GM23338 (cell line): ENCODE measurements around the gene BSND. TPM values are rescaled to one million over a fixed set of nuclear protein-coding genes. Genes with fewer than 3 reads are reported as not detected.

Source experiments
- ATAC-seq: fragments of 200-7000 bp; cut with Tn5 transposase; 3 replicates; pipeline ENCODE4 v1.9.1; 2020
- DNase-seq: peaks from one replicate; pipeline ENCODE4 v3.0.0-alpha.2; 2015; ENCODE audit warnings: low spot score
- H2AFZ ChIP-seq: fragments of 200-600 bp; sonication (generic); 2 replicates; pipeline ENCODE4 v1.8.0; 2016; ENCODE audit warnings: antibody characterized with exemption, mild to moderate bottlenecking, moderate library complexity
- H3F3A ChIP-seq: fragments of 200-600 bp; sonication (generic); replicated peaks from 2 replicates; pipeline ENCODE4 v1.8.0; 2017; ENCODE audit warnings: antibody characterized with exemption, mixed run types, low read depth
- H3K27ac ChIP-seq: fragments of 200-600 bp; sonication (generic); 2 replicates; pipeline ENCODE4 v1.6.1; 2016; ENCODE audit warnings: low read depth
- H3K27me3 ChIP-seq: fragments of 200-600 bp; sonication (generic); 2 replicates; pipeline ENCODE4 v1.8.0; 2016; ENCODE audit warnings: mild to moderate bottlenecking, mixed run types, moderate library complexity; ENCODE audit not compliant: insufficient read depth
- H3K36me3 ChIP-seq: fragments of 200-600 bp; sonication (generic); 2 replicates; pipeline ENCODE4 v1.8.0; 2016; ENCODE audit warnings: mild to moderate bottlenecking; ENCODE audit not compliant: insufficient read depth
- H3K4me1 ChIP-seq: fragments of 200-600 bp; sonication (generic); 2 replicates; pipeline ENCODE4 v1.8.0; 2016; ENCODE audit warnings: mild to moderate bottlenecking, moderate library complexity; ENCODE audit not compliant: insufficient read depth
- H3K4me2 ChIP-seq: fragments of 200-600 bp; sonication (generic); 2 replicates; pipeline ENCODE4 v1.7.1; 2017; ENCODE audit warnings: mixed run types
- H3K4me3 ChIP-seq: fragments of 200-600 bp; sonication (generic); 2 replicates; pipeline ENCODE4 v1.6.1; 2016; ENCODE audit warnings: mixed run types
- H3K79me2 ChIP-seq: fragments of 200-600 bp; sonication (generic); replicated peaks from 2 replicates; pipeline ENCODE4 v1.8.0; 2017; ENCODE audit warnings: mild to moderate bottlenecking; ENCODE audit not compliant: insufficient read depth
- H3K9me2 ChIP-seq: fragments of 200-600 bp; sonication (generic); 2 replicates; pipeline ENCODE4 v1.8.0; 2017; ENCODE audit not compliant: insufficient read depth
- H4K20me1 ChIP-seq: fragments of 200-600 bp; sonication (generic); replicated peaks from 2 replicates; pipeline ENCODE4 v1.8.0; 2017; ENCODE audit warnings: mild to moderate bottlenecking; ENCODE audit not compliant: insufficient read depth
- H3K27ac Mint-ChIP-seq: 2 replicates; pipeline ENCODE4 v1.8.0; 2020; ENCODE audit warnings: inconsistent platforms, mild to moderate bottlenecking, moderate library complexity, mixed read lengths
- H3K27me3 Mint-ChIP-seq: 3 replicates; pipeline ENCODE4 v1.8.0; 2022; ENCODE audit warnings: low read depth, mild to moderate bottlenecking, moderate library complexity, mixed read lengths, inconsistent platforms; ENCODE audit not compliant: insufficient read depth, poor library complexity
- H3K36me3 Mint-ChIP-seq: 3 replicates; pipeline ENCODE4 v1.8.0; 2021; ENCODE audit warnings: low read depth, mild to moderate bottlenecking, inconsistent platforms, moderate library complexity, mixed read lengths
- H3K4me1 Mint-ChIP-seq: 3 replicates; pipeline ENCODE4 v1.8.0; 2020; ENCODE audit warnings: mild to moderate bottlenecking, inconsistent platforms, mixed read lengths
- H3K4me3 Mint-ChIP-seq: 3 replicates; pipeline ENCODE4 v1.8.0; 2021; ENCODE audit warnings: moderate library complexity, mild to moderate bottlenecking, inconsistent platforms, mixed read lengths
- H3K9me3 Mint-ChIP-seq: 3 replicates; pipeline ENCODE4 v1.8.0; 2020; ENCODE audit warnings: moderate library complexity, mild to moderate bottlenecking, inconsistent platforms, mixed read lengths
- CREB1 ChIP-seq: fragments of 250-450 bp; sonication (Bioruptor Pico); IDR thresholded peaks from 2 replicates; pipeline ENCODE4 v1.5.0; 2020; ENCODE audit warnings: low read depth, mild to moderate bottlenecking, moderate library complexity
- EZH2 ChIP-seq: fragments of 200-600 bp; sonication (generic); IDR thresholded peaks from one replicate; pipeline ENCODE4 v1.8.0; 2017; ENCODE audit warnings: antibody characterized with exemption, mild to moderate bottlenecking, low read depth; ENCODE audit not compliant: unreplicated experiment
- EZH2phosphoT487 ChIP-seq: fragments of 200-600 bp; sonication (generic); IDR thresholded peaks from one replicate; pipeline ENCODE4 v1.8.1; 2018; ENCODE audit warnings: antibody characterized with exemption; ENCODE audit not compliant: unreplicated experiment
- JUNB ChIP-seq: IDR thresholded peaks from one replicate; pipeline ENCODE4 v1.6.1; 2016; ENCODE audit warnings: antibody characterized with exemption; ENCODE audit not compliant: unreplicated experiment
- POLR2AphosphoS5 ChIP-seq: IDR thresholded peaks from 2 replicates; pipeline ENCODE4 v1.6.1; 2016; ENCODE audit warnings: antibody characterized with exemption, low read depth
- STAT1 ChIP-seq: IDR thresholded peaks from one replicate; pipeline ENCODE4 v1.6.1; 2016; ENCODE audit warnings: antibody characterized with exemption; ENCODE audit not compliant: unreplicated experiment
- ZNF114 ChIP-seq: fragments of 250-450 bp; sonication (Bioruptor Pico); IDR thresholded peaks from 2 replicates; pipeline ENCODE4 v1.5.0; 2020; ENCODE audit warnings: mild to moderate bottlenecking, moderate library complexity
- ZNF331 ChIP-seq: fragments of 250-450 bp; sonication (Bioruptor Pico); IDR thresholded peaks from 2 replicates; pipeline ENCODE4 v1.5.0; 2020; ENCODE audit warnings: low read depth, mild to moderate bottlenecking, moderate library complexity
- polyA plus RNA-seq: library from polyadenylated mRNA; unstranded; fragments of >200 nt; fragmentation: Nextera tagmentation; extraction: Ambion mirVana; gene quantifications from 2 replicates; pipeline ENCODE4 v1.2.1, GENCODE V29; 2016
- total RNA-seq: library from RNA; depleted of rRNA; stranded (reverse); fragments of >200 nt; shearing (Covaris generic); gene quantifications from 2 replicates; pipeline ENCODE4 v1.2.3, GENCODE V29; 2014
- TF ChIP-seq, protein P1 (sequence below), 2 experiments: fragments of 200-600 bp in 1 of 2; sonication (generic) in 1 of 2; conservative IDR thresholded peaks; 2 replicates each; pipeline versions ENCODE4 v1.5.1 to v1.6.1; 2016 to 2017; ENCODE audit warnings: antibody characterized with exemption in 2 of 2, low read depth in 2 of 2, mild to moderate bottlenecking in 2 of 2, moderate library complexity in 1 of 2
- TF ChIP-seq, protein P2 (sequence below): IDR thresholded peaks from 2 replicates; pipeline ENCODE4 v1.6.1; 2016; ENCODE audit warnings: antibody characterized with exemption
- TF ChIP-seq, protein P3 (sequence below): fragments of 250-450 bp; sonication (Bioruptor Pico); IDR thresholded peaks from 2 replicates; pipeline ENCODE4 v1.5.0; 2020; ENCODE audit warnings: mild to moderate bottlenecking, moderate library complexity
- TF ChIP-seq, protein P4 (sequence below): IDR thresholded peaks from one replicate; pipeline ENCODE4 v1.6.1; 2018; ENCODE audit warnings: antibody characterized with exemption; ENCODE audit not compliant: unreplicated experiment

The BSND gene
- total and polyA plus RNA-seq, 2 experiments from 2014 or later = 0.55 to 1.4 TPM

DNA sequence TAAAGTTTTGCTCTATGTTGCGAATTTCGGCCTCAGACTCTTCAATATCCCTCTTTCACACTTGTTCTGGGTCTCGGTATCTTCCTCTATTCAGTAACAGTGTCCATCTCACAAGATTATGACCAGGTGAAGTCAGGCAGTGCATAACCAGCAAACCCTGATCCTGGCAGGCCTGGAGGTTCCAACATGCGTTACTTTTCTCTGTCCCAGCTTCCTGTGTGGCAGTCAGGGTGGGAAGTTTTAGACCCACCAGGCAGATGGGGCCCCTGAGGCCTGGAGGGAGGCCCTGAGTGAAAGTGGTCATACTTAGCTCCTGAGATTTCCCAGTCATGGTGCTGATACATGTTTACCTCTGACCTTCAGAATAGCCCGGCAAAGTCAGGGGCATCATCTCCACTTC is 13.2 kb upstream of the BSND start:
- Histone ChIP-seq H3K4me3 (no peak overlapping the region), H3K4me2 (no peak overlapping the region), H3K4me1 (peaks cover 12% of the 10 kb centered on the region), H2AFZ (no peak overlapping the region), H3K27ac (no peak overlapping the region), H3K36me3 (no peaks in the 10 kb centered on the region), H3F3A (no peaks in the 10 kb centered on the region), H3K79me2 (no peaks in the 10 kb centered on the region), H3K27me3 (peaks cover 10% of the 10 kb centered on the region), H3K9me2 (no peaks in the 10 kb centered on the region), H4K20me1 (no peaks in the 10 kb centered on the region)
- no peak for DNase-seq
- Mint-ChIP-seq H3K9me3 (no peaks in the 10 kb centered on the region), H3K27me3 (peaks cover 16% of the 10 kb centered on the region), H3K4me1 (peaks cover 16% of the 10 kb centered on the region), H3K4me3 (no peak overlapping the region), H3K27ac (no peak overlapping the region), H3K36me3 (no peaks in the 10 kb centered on the region)
- TF ChIP-seq CREB1 = no peak
- no peak for TF ChIP-seq JUNB
- no peak for TF ChIP-seq EZH2phosphoT487
- TF ChIP-seq EZH2 = no peak
- TF ChIP-seq STAT1 = no peak
- no peak for TF ChIP-seq POLR2AphosphoS5
- TF ChIP-seq ZNF114 (CRISPR knock-in tag) = no peak
- TF ChIP-seq, protein P1, sequence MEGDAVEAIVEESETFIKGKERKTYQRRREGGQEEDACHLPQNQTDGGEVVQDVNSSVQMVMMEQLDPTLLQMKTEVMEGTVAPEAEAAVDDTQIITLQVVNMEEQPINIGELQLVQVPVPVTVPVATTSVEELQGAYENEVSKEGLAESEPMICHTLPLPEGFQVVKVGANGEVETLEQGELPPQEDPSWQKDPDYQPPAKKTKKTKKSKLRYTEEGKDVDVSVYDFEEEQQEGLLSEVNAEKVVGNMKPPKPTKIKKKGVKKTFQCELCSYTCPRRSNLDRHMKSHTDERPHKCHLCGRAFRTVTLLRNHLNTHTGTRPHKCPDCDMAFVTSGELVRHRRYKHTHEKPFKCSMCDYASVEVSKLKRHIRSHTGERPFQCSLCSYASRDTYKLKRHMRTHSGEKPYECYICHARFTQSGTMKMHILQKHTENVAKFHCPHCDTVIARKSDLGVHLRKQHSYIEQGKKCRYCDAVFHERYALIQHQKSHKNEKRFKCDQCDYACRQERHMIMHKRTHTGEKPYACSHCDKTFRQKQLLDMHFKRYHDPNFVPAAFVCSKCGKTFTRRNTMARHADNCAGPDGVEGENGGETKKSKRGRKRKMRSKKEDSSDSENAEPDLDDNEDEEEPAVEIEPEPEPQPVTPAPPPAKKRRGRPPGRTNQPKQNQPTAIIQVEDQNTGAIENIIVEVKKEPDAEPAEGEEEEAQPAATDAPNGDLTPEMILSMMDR (conservative IDR thresholded peaks at IDR 0.05; ENCODE audit: low read depth in 2 of 2) = no peak
- no peak for TF ChIP-seq ZNF331
- TF ChIP-seq, protein P2, sequence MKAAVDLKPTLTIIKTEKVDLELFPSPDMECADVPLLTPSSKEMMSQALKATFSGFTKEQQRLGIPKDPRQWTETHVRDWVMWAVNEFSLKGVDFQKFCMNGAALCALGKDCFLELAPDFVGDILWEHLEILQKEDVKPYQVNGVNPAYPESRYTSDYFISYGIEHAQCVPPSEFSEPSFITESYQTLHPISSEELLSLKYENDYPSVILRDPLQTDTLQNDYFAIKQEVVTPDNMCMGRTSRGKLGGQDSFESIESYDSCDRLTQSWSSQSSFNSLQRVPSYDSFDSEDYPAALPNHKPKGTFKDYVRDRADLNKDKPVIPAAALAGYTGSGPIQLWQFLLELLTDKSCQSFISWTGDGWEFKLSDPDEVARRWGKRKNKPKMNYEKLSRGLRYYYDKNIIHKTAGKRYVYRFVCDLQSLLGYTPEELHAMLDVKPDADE = no peak
- TF ChIP-seq, protein P3, sequence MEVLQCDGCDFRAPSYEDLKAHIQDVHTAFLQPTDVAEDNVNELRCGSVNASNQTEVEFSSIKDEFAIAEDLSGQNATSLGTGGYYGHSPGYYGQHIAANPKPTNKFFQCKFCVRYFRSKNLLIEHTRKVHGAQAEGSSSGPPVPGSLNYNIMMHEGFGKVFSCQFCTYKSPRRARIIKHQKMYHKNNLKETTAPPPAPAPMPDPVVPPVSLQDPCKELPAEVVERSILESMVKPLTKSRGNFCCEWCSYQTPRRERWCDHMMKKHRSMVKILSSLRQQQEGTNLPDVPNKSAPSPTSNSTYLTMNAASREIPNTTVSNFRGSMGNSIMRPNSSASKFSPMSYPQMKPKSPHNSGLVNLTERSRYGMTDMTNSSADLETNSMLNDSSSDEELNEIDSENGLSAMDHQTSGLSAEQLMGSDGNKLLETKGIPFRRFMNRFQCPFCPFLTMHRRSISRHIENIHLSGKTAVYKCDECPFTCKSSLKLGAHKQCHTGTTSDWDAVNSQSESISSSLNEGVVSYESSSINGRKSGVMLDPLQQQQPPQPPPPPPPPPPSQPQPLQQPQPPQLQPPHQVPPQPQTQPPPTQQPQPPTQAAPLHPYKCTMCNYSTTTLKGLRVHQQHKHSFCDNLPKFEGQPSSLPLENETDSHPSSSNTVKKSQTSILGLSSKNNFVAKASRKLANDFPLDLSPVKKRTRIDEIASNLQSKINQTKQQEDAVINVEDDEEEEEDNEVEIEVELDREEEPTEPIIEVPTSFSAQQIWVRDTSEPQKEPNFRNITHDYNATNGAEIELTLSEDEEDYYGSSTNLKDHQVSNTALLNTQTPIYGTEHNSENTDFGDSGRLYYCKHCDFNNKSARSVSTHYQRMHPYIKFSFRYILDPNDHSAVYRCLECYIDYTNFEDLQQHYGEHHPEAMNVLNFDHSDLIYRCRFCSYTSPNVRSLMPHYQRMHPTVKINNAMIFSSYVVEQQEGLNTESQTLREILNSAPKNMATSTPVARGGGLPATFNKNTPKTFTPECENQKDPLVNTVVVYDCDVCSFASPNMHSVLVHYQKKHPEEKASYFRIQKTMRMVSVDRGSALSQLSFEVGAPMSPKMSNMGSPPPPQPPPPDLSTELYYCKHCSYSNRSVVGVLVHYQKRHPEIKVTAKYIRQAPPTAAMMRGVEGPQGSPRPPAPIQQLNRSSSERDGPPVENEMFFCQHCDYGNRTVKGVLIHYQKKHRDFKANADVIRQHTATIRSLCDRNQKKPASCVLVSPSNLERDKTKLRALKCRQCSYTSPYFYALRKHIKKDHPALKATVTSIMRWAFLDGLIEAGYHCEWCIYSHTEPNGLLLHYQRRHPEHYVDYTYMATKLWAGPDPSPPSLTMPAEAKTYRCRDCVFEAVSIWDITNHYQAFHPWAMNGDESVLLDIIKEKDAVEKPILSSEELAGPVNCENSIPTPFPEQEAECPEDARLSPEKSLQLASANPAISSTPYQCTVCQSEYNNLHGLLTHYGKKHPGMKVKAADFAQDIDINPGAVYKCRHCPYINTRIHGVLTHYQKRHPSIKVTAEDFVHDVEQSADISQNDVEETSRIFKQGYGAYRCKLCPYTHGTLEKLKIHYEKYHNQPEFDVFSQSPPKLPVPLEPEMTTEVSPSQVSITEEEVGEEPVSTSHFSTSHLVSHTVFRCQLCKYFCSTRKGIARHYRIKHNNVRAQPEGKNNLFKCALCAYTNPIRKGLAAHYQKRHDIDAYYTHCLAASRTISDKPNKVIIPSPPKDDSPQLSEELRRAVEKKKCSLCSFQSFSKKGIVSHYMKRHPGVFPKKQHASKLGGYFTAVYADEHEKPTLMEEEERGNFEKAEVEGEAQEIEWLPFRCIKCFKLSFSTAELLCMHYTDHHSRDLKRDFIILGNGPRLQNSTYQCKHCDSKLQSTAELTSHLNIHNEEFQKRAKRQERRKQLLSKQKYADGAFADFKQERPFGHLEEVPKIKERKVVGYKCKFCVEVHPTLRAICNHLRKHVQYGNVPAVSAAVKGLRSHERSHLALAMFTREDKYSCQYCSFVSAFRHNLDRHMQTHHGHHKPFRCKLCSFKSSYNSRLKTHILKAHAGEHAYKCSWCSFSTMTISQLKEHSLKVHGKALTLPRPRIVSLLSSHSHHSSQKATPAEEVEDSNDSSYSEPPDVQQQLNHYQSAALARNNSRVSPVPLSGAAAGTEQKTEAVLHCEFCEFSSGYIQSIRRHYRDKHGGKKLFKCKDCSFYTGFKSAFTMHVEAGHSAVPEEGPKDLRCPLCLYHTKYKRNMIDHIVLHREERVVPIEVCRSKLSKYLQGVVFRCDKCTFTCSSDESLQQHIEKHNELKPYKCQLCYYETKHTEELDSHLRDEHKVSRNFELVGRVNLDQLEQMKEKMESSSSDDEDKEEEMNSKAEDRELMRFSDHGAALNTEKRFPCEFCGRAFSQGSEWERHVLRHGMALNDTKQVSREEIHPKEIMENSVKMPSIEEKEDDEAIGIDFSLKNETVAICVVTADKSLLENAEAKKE (CRISPR knock-in tag) = no peak
- TF ChIP-seq, protein P4, sequence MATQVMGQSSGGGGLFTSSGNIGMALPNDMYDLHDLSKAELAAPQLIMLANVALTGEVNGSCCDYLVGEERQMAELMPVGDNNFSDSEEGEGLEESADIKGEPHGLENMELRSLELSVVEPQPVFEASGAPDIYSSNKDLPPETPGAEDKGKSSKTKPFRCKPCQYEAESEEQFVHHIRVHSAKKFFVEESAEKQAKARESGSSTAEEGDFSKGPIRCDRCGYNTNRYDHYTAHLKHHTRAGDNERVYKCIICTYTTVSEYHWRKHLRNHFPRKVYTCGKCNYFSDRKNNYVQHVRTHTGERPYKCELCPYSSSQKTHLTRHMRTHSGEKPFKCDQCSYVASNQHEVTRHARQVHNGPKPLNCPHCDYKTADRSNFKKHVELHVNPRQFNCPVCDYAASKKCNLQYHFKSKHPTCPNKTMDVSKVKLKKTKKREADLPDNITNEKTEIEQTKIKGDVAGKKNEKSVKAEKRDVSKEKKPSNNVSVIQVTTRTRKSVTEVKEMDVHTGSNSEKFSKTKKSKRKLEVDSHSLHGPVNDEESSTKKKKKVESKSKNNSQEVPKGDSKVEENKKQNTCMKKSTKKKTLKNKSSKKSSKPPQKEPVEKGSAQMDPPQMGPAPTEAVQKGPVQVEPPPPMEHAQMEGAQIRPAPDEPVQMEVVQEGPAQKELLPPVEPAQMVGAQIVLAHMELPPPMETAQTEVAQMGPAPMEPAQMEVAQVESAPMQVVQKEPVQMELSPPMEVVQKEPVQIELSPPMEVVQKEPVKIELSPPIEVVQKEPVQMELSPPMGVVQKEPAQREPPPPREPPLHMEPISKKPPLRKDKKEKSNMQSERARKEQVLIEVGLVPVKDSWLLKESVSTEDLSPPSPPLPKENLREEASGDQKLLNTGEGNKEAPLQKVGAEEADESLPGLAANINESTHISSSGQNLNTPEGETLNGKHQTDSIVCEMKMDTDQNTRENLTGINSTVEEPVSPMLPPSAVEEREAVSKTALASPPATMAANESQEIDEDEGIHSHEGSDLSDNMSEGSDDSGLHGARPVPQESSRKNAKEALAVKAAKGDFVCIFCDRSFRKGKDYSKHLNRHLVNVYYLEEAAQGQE = no peak
- ATAC-seq = no peak
